Adrenal gland (tissue), 5 donors: ENCODE results near the gene CDH19.

Source experiments
- CTCF ChIP-seq, 6 experiments: fragments of 450-650 bp in 4 of 6; fragments of 200-600 bp in 2 of 6; sonication (generic) in 1 of 6; IDR thresholded peaks; 1 replicate in 5 of 6; 2 replicates in 1 of 6; pipeline versions ENCODE4 v1.5.1 to v1.8.0; 2016 to 2021; ENCODE audit warnings: antibody characterized with exemption in 6 of 6, mild to moderate bottlenecking in 2 of 6, moderate library complexity in 1 of 6
- POLR2A ChIP-seq, 2 donors: fragments of 450-650 bp; IDR thresholded peaks; one replicate each; pipeline ENCODE4 v1.6.1; 2017; ENCODE audit warnings: antibody characterized with exemption in 2 of 2, mild to moderate bottlenecking in 2 of 2, moderate library complexity in 1 of 2
- donor health status: DM: no; HTN: no; CAD: no.

GRCh38 chr18:66506178-66506577 lies 97.7 kb downstream of the CDH19 start:
- no peak for TF ChIP-seq POLR2A (IDR thresholded peaks at IDR 0.05)
- TF ChIP-seq CTCF (IDR thresholded peaks at IDR 0.05) = no peak
